CD14-positive monocyte (primary cell): ENCODE results near the gene BNC2. TPM values are rescaled to one million over a fixed set of nuclear protein-coding genes. Genes with fewer than 3 reads are reported as not detected.

ENCODE experiments used
- DNase-seq, 3 donors: peaks; one replicate each; pipeline ENCODE4 v3.0.0-alpha.2; 2011 to 2022
- H2AFZ ChIP-seq: 2 replicates; pipeline ENCODE4 v1.6.0; 2012; ENCODE audit warnings: mild to moderate bottlenecking, low read depth, low read length, inconsistent platforms; ENCODE audit not compliant: insufficient read depth, poor library complexity, severe bottlenecking
- H3K27ac ChIP-seq, 2 donors: 1 replicate in 1 of 2; 2 replicates in 1 of 2; pipeline ENCODE4 v1.5.1; 2012 to 2013; ENCODE audit warnings: low read length in 2 of 2, control low read depth in 1 of 2, inconsistent platforms in 1 of 2, low read depth in 1 of 2, mild to moderate bottlenecking in 1 of 2
- H3K27me3 ChIP-seq, 2 donors: one replicate each; pipeline versions ENCODE4 v1.6.0 to v1.6.1; 2011 to 2013; ENCODE audit warnings: low read length in 2 of 2; ENCODE audit not compliant: control insufficient read depth in 2 of 2, insufficient read depth in 2 of 2
- H3K36me3 ChIP-seq, 2 donors: replicated peaks in 1 of 2; 1 replicate in 1 of 2; 2 replicates in 1 of 2; pipeline versions ENCODE4 v1.5.1 to v1.6.1; 2012 to 2013; ENCODE audit warnings: low read length in 2 of 2, control low read depth in 1 of 2, inconsistent platforms in 1 of 2, mild to moderate bottlenecking in 1 of 2; ENCODE audit not compliant: insufficient read depth in 2 of 2, control insufficient read depth in 1 of 2
- H3K4me1 ChIP-seq, 2 donors: 1 replicate in 1 of 2; 2 replicates in 1 of 2; pipeline versions ENCODE4 v1.5.1 to v1.6.1; 2012 to 2013; ENCODE audit warnings: low read length in 2 of 2, control low read depth in 1 of 2, inconsistent platforms in 1 of 2, mild to moderate bottlenecking in 1 of 2, moderate library complexity in 1 of 2; ENCODE audit not compliant: insufficient read depth in 2 of 2, control insufficient read depth in 1 of 2
- H3K4me2 ChIP-seq: replicated peaks from 2 replicates; pipeline ENCODE3; 2012; ENCODE audit warnings: low read length, moderate library complexity, mild to moderate bottlenecking; ENCODE audit not compliant: poor library complexity, severe bottlenecking; ENCODE audit errors: extremely low read depth
- H3K4me3 ChIP-seq, 3 experiments: fragments of 200-600 bp in 1 of 3; sonication (generic) in 1 of 3; replicated peaks in 1 of 3; 1 replicate in 2 of 3; 2 replicates in 1 of 3; pipeline ENCODE4 v1.5.1; 2011 to 2013; ENCODE audit warnings: low read length in 3 of 3, mild to moderate bottlenecking in 3 of 3, control low read depth in 2 of 3, low read depth in 2 of 3, inconsistent platforms in 1 of 3, moderate library complexity in 1 of 3
- H3K79me2 ChIP-seq: 2 replicates; pipeline ENCODE4 v1.6.0; 2012; ENCODE audit warnings: mild to moderate bottlenecking, control low read depth, inconsistent platforms, low read length, moderate library complexity; ENCODE audit not compliant: insufficient read depth
- H3K9ac ChIP-seq: 2 replicates; pipeline ENCODE4 v1.6.0; 2017; ENCODE audit warnings: low read length, mild to moderate bottlenecking; ENCODE audit not compliant: insufficient read depth, poor library complexity, severe bottlenecking
- H3K9me3 ChIP-seq, 2 donors: replicated peaks in 1 of 2; 1 replicate in 1 of 2; 2 replicates in 1 of 2; pipeline versions ENCODE4 v1.5.1 to v1.6.1; 2012 to 2013; ENCODE audit warnings: low read length in 2 of 2, control low read depth in 1 of 2; ENCODE audit not compliant: control insufficient read depth in 1 of 2, insufficient read depth in 1 of 2
- H4K20me1 ChIP-seq: 2 replicates; pipeline ENCODE4 v1.6.0; 2012; ENCODE audit warnings: mild to moderate bottlenecking, low read length, control low read depth, moderate library complexity; ENCODE audit not compliant: insufficient read depth
- H3K27ac Mint-ChIP-seq, 7 donors: one replicate each; pipeline ENCODE4 v1.8.0; 2020; ENCODE audit warnings: mild to moderate bottlenecking in 7 of 7, mixed read lengths in 7 of 7, moderate library complexity in 6 of 7, inconsistent platforms in 2 of 7
- H3K27me3 Mint-ChIP-seq, 3 donors: one replicate each; pipeline ENCODE4 v1.8.0; 2021 to 2022; ENCODE audit warnings: low read depth in 3 of 3, mild to moderate bottlenecking in 3 of 3, mixed read lengths in 3 of 3, moderate library complexity in 3 of 3, inconsistent platforms in 1 of 3
- H3K36me3 Mint-ChIP-seq, 2 donors: one replicate each; pipeline ENCODE4 v1.8.0; 2020; ENCODE audit warnings: mixed read lengths in 2 of 2, inconsistent platforms in 1 of 2, mild to moderate bottlenecking in 1 of 2
- H3K4me1 Mint-ChIP-seq: one replicate; pipeline ENCODE4 v1.8.0; 2020; ENCODE audit warnings: mild to moderate bottlenecking, mixed read lengths
- H3K4me3 Mint-ChIP-seq, 2 donors: one replicate each; pipeline ENCODE4 v1.8.0; 2020; ENCODE audit warnings: mild to moderate bottlenecking in 2 of 2, mixed read lengths in 2 of 2, moderate library complexity in 1 of 2
- H3K9me3 Mint-ChIP-seq, 7 donors: one replicate each; pipeline ENCODE4 v1.8.0; 2020 to 2022; ENCODE audit warnings: mixed read lengths in 7 of 7, mild to moderate bottlenecking in 6 of 7, moderate library complexity in 6 of 7, inconsistent platforms in 2 of 7
- CTCF ChIP-seq: fragments of 200-600 bp; IDR thresholded peaks from one replicate; pipeline ENCODE4 v1.8.0; 2022; ENCODE audit warnings: antibody characterized with exemption, mild to moderate bottlenecking
- WGBS: methylation state at CpG from one replicate; pipeline ENCODE4 v1.1.5; 2013; ENCODE audit warnings: missing lambda C conversion rate; ENCODE audit not compliant: insufficient coverage; 5-methylcytosine and 5-hydroxymethylcytosine counted together
- intact Hi-C, 2 donors: fragments of 100-400 bp; cut with micrococcal nuclease; formaldehyde crosslinking; loops; one replicate each; pipeline versions ENCODE4 v1.15.0 to v1.15.1; 2023
- polyA plus RNA-seq, 3 donors: library from polyadenylated mRNA; depleted of rRNA in 1 of 3; unstranded in 2 of 3; stranded (reverse) in 1 of 3; fragments of 300-500 nt in 2 of 3; fragments of >200 nt in 1 of 3; fragmentation: Illumina TruSeq in 2 of 3; gene quantifications; 1 replicate in 2 of 3; 2 replicates in 1 of 3; pipeline ENCODE4 v1.2.3, GENCODE V29; 2012 to 2021

Gene BNC2
- polyA plus RNA-seq, 3 donors, result 0.01 TPM; not detected in 2

- intact Hi-C loops, result no loop called here
- no peak overlapping the region for H3K27ac ChIP-seq
- H3K27me3 ChIP-seq, result no peaks in the 10 kb centered on the region
- peaks cover 16% of the 10 kb centered on the region for H3K4me1 Mint-ChIP-seq
- H3K27me3 Mint-ChIP-seq, result peaks cover 0 to 8% (median 6%) of the 10 kb centered on the region in 3 donors
- H3K4me3 Mint-ChIP-seq, result no peak overlapping the region
- H3K36me3 Mint-ChIP-seq, result no peaks in the 10 kb centered on the region
- no peak overlapping the region for H3K9ac ChIP-seq
- peaks cover 8 to 12% of the 10 kb centered on the region in 2 donors for H3K4me1 ChIP-seq
- no peaks in the 10 kb centered on the region for H3K79me2 ChIP-seq
- WGBS, result 90% methylated on average over 2 of the region's 3 CpGs
- no peaks in the 10 kb centered on the region for H3K36me3 ChIP-seq
- no peak overlapping the region for H2AFZ ChIP-seq
- no peak overlapping the region for H3K4me2 ChIP-seq
- no peaks in the 10 kb centered on the region for H4K20me1 ChIP-seq
- no peaks in the 10 kb centered on the region for H3K9me3 ChIP-seq
- DNase-seq, result no peak
- H3K9me3 Mint-ChIP-seq, result peaks cover 0 to 5% (median 3%) of the 10 kb centered on the region in 7 donors
- no peak overlapping the region for H3K27ac Mint-ChIP-seq
- no peak overlapping the region for H3K4me3 ChIP-seq
- TF ChIP-seq CTCF, result no peak
Measured at GRCh38 chr9:16417749-16418148, 452.7 kb downstream of the BNC2 start.

GRCh38 chr9:16417161-16417560, 453.3 kb downstream of the BNC2 start:
- H3K36me3 Mint-ChIP-seq, result no peaks in the 10 kb centered on the region
- H3K9ac ChIP-seq, result no peak overlapping the region
- H3K27ac ChIP-seq, result no peak overlapping the region
- H3K4me2 ChIP-seq, result no peak overlapping the region
- no peaks in the 10 kb centered on the region for H3K9me3 ChIP-seq
- no peak for DNase-seq
- H3K4me3 Mint-ChIP-seq, result no peak overlapping the region
- no peak for TF ChIP-seq CTCF
- H3K27me3 Mint-ChIP-seq, result peaks cover 0 to 8% (median 5%) of the 10 kb centered on the region in 3 donors
- H3K4me3 ChIP-seq, result no peak overlapping the region
- H3K9me3 Mint-ChIP-seq, result peaks cover 0 to 5% (median 3%) of the 10 kb centered on the region in 7 donors
- intact Hi-C loops, result no loop called here
- H3K27me3 ChIP-seq, result no peaks in the 10 kb centered on the region
- no peaks in the 10 kb centered on the region for H3K79me2 ChIP-seq
- WGBS, result 80% methylated on average over 1 of the region's 3 CpGs
- H3K4me1 Mint-ChIP-seq, result peaks cover 21% of the 10 kb centered on the region
- H3K4me1 ChIP-seq, result peaks cover 8 to 17% of the 10 kb centered on the region in 2 donors
- H2AFZ ChIP-seq, result no peak overlapping the region
- peak overlapping the region in 1 of 7 donors; percentile 32 for H3K27ac Mint-ChIP-seq
- H4K20me1 ChIP-seq, result no peaks in the 10 kb centered on the region
- no peaks in the 10 kb centered on the region for H3K36me3 ChIP-seq
